HG03025 (cell line): Measurements from ENCODE around the gene IDH3G.

Experiments
- ATAC-seq: cut with Tn5 transposase; IDR thresholded peaks from one replicate; pipeline ENCODE4 v1.9.1; 2021; ENCODE audit warnings: mild to moderate bottlenecking, moderate library complexity; ENCODE audit not compliant: unreplicated experiment, low FRiP score

The IDH3G gene

DNA sequence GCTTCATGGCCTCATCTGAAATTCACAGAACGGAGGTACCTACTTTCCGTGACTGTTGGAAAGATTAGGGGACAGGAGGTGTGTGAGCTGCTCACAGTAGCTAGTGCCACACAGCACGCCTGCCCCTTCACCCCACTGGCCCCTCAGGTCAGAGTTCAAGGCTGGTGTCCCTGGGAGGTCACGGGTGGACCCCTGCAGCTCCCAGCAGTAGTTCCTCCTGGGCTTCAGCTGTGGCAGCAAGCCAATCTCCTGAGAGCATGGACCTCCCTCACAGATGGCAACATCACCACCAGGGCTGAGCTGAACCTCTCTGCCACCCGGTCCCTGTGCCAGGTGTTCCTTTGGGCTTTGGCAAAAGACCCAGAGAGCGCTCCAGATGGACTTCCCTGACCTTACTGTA is 1.8 kb downstream of the IDH3G start:
- no peak for ATAC-seq

DNA sequence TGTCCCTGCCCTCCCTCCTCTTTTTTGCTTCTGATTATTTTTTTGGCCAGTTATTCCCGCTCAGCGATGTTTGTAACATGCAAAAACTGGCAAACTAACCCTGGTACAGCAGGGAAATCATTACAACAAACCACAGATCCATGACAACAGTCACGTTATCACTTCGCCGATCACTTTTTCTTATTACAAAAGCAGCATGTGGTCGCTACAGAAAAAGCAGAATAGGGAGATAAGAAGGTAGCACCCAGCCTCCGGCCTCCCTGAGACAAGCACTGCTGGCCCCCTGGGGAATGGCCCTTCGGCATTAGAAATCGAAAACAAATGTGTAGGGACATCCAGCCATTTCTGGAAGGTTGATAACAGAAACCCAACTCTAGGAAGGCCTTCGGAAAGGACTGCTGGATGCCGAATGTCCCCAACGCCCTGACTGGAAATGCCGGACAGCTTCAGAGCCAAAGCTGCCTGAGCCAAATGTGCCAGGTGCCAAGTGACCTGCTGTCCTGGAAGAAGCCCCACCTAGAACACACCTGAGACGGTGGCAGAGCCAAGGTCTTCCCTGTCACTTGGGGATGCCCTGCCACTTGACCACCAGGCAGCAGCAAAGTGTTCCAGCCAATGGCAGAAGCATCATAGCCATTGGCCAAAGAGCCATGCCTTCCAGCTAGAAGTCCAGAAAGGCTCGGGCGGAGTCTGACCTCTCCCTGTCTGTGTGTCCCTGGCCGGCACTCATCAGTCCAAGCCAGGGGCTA is 2.9 kb downstream of the IDH3G start:
- ATAC-seq: no peak

DNA sequence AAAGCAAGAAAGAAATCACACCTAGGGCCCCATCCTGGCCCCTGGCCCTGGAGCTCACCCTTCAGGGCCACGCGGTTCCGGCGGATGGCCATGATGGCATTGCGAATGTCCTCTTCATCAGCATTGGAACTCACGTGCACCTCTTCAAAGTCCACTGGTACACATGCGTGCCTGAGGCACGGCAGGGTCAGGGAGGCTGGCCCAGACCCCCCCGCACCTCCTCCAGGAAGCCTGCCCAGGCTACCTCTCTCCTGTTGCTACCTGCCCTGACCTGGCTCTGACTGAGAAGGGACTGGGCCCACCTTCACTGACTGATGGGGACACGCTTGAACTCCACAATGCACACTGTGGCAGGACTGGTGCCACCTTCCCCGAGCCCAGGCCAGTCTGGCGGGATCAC is 4.5 kb downstream of the IDH3G start:
- no peak for ATAC-seq

DNA sequence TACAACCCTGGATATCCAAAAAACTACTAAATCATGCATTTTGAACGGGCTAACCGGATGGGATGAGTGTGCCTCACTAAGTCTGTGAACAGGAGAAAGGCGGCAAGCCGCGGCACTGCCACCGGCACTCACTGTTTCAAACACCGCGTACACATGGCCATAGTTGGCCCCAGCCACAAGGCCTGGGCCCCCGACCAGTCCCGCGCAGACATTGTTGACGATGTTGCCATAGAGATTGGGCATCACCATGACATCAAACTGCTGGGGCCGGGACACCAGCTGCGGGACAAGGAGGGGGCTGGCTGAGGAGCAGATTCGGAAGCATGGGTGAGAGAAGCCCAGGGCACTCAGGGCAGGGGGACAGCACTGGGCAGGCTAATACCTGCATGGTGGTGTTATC is 7.5 kb downstream of the IDH3G start:
- ATAC-seq: no peak

DNA sequence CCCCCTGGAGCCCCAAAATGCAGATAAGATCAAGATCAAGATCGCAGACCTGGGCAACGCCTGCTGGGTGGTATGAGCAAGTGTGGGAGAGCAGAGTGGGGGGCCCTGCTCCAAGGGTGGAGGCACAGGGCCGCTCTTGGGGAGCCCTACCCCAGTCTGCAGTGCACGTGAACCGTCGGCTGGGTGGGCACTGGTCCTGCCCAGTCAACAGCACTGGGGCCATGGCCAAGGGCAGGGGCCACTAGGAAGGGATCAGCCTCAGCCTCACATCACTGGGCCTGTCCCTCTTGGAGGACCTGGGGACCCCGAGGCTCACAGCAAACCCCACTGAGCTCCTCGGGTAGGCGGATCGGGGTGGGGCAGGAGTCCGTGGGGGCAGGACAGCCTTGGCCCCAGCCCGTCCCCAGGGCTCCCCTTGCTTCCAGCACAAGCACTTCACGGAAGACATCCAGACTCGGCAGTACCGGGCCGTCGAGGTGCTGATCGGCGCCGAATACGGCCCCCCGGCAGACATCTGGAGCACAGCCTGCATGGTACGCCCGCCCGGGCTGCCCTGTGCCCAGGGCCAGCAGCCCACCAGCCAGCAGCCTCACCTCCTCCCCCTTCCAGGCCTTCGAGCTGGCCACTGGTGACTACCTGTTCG is 9.7 kb downstream of the IDH3G start:
- ATAC-seq: no peak

DNA sequence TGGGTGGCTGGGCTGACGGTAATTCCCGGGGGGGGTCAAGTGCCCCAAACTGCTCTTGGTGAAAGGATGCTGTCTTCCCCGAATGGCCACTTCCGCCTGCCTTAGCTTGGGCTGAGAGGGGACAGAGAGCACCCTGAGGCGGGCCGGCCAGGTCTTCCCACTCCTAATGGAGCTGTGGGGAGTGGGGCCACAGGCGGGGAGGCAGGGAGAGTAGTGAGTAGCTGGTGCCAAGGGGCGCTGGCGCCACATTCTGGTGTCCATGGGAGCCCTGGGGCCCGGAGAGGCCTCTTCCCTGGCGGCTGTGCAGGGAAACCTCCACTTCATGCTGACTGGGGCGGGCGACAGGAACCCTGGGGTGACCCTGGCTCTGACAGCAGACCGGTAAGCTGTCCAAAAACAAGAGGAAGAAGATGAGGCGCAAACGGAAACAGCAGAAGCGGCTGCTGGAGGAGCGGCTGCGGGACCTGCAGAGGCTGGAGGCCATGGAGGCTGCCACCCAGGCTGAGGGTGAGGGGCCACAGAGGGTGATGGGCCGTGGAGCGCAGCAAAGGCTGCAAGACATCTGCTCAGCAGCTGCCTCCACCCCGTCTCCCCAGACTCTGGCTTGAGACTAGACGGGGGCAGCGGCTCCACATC is 10.7 kb downstream of the IDH3G start:
- no peak for ATAC-seq

DNA sequence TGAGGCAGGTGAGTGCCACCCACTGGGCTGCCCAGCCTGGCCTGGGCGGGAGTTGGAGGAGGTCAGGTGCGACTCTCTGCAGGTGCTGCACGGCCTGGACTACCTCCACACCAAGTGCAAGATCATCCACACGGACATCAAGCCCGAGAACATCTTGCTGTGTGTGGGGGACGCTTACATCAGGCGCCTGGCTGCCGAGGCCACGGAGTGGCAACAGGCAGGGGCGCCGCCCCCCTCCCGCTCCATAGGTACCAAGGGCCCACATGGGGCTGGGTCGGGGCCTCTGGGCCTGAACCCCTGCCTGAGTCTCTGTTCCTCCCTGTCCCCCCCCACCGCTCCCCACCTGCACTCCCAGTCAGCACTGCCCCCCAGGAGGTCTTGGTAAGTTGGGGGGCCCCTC is 11.3 kb downstream of the IDH3G start:
- no peak for ATAC-seq

DNA sequence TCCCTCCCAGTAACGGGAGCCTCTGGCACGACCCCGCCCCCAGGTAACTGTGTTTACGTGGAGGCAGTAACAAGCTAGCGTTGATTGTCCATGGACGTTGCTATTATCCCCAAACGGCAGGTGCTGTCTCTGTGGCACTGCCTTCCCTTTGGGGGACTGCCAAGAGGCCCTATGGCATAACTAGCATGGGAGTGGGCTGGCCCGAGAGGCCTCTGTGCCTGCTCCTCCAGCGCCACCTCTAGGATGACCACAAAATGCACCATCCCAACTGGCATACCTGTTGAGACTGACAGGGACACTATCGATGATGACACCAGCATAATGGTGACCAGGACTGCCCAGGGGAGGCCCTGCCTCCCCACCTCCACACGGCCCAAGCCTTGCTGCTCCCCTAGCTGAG is 11.9 kb downstream of the IDH3G start:
- no peak for ATAC-seq

DNA sequence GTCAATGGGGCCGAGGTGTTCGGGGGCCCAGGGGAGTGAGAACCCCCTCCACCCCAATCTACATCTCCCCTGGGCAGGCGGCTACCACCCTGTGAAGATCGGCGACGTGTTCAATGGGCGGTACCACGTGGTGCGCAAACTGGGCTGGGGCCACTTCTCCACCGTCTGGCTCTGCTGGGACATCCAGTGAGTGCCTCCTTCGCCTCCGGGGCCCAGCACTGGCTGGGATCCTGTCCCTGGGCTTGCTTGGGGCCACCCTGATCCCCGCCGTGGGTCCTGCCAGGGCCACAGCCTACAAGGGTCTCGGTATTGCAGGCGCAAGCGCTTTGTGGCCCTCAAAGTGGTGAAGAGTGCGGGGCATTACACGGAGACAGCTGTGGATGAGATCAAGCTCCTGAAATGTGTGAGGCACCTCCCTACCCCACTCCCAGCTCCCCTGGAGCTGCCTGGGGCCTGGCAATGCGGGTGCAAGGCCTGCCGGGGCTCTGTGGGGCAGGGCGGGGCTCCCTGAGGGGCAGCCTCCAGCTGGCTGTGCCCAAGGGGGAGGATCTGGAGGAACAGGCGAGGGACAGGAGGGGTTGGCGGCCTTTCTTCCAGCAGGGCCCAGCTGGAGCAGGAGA is 12.6 kb downstream of the IDH3G start:
- no peak for ATAC-seq

DNA sequence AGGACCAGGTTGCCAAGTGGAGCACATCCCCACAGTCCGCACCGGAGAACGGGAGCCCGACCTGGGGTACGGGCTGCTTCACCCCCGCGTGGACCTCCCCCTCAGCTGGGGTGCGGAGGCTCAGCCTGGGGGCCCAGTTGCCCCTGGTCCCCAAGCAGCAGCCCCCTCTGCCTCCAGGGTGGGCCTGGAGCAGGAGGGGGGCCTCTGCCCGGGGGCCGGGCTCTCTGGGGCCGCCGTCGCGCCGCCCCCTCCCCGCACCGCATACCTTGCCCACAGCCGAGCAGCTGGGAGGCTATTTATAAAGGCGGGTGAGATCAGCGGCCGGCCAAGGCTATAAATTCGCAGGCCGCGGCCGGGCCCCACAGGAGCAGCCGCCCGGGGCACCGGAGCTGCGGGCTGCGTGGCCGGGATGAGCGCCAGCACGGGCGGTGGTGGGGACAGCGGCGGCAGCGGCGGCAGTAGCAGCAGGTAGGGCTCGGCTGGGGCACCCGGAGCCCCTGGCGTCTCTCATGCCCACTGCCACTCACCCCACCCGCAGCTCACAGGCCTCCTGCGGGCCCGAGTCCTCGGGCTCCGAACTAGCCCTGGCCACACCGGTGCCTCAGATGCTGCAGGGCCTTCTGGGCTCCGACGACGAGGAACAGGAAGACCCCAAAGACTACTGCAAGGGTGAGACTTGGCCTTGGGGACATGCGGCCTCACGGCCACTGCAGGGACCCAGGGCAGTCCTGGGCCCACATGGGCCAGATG is 13.3 kb downstream of the IDH3G start, which contains the start of gene SRPK3:
TSS of gene SRPK3 (plus strand) at position 364 of the 750 bp plus-strand sequence. CDS start at position 410, 46 bp downstream.
- no peak for ATAC-seq

DNA sequence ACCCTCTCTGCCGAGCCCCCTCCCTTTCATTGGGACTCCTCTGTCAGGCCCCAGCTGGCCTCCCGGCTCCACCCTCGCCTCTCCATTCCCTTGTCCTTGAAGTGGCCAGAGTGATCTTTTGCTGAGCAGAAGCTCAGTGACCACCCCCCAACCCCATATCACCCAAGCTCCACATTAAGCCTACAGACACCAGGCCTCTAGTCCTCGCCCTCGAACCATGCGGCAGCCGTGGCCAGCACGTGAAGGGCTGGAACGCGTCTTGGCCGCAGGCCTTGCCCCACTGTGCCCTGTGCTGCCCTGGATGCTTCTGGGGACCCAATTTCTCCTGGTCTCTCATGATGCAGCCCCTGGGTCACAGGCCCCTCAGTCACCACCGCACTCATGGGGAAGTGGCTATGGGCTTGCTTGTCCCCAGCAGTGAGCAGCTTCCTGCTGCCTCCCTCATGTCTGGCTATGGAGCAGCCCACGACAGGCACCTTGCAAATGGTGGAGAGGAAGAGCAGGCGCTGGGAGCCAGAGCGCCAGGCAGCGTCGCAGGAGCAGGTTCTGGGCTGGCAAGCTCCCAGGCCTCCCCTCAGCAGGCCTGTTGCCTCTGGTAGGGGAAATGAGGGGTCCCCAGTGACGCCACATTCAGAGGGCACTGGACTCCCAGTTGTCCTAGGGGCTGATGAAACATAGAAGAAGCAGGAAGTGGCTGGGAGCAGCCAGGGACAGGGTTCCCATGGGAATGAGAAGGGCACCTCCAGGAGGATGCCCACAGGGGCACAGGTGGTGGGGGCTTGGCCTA is 14.1 kb downstream of the IDH3G start:
- no peak for ATAC-seq

DNA sequence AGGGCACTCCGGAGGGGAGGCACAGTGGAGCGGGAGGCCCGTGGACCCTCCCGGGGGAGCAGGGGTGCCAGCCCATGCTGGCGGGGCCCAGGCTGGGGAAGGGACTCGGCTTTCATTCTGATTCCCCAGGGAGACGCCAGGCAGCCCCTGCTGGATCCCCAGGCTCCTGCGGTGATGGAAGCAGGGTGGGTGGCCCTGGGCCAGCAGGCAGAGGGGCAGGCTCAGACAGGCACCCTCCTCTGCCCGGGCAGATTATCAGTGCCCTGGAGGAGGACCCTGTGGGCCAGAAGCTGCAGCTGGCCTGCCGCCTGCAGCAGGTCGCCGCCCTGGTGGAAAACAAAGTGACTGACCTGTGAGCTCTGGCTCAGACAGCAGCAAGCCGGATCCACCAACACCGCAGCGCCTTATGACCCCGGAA is 15.5 kb downstream of the IDH3G start:
- ATAC-seq: no peak

DNA sequence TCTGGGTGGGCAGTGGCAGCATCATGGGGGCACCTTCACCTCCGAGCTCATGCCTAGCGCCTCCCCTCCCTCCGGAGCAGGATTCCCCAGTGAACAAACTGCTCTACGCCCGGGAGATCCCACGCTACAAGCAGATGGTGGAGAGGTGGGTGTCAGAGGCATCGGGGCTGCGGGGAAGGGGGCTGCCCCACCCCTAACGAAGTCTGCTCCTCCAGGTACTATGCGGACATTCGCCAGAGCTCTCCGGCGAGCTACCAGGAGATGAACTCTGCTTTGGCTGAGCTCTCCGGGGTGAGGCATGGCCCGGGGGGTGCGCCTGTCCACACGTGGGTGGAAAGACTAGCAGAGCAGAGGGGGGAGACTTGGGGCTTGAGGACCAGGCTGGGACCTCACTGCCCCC is 16.0 kb downstream of the IDH3G start:
- no peak for ATAC-seq

DNA sequence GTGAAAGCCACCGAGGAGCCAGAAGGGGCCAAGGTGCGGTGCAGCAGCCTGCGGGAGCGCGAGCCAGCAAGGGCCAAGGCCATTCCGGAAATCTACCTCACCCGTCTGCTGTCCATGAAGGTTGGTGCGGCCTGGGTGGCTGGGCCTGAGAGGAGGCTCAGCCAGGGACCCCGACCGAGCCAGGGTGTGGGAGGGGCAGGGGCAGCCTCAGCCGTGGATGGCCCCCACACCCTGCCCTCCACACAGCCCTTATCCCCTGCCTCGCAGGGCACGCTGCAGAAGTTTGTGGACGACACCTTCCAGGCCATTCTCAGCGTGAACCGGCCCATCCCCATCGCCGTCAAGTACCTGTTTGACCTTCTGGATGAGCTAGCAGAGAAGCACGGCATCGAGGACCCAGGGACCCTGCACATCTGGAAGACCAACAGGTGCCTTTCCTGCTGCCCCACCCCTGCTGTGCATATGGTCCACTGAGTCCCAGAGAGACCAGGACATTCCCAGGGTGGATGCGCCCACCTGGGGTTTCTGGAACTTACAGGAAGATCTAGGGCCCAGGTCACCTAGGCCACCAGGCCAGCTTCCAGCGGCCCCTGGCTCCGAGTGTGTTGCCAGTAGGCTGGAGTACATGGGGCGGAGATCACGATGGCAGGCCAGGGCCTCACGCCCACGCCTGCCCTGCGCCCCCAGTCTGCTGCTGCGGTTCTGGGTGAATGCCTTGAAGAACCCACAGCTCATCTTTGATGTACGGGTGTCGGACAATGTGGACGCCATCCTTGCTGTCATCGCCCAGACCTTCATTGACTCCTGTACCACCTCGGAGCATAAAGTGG is 16.7 kb downstream of the IDH3G start:
- ATAC-seq: no peak

DNA sequence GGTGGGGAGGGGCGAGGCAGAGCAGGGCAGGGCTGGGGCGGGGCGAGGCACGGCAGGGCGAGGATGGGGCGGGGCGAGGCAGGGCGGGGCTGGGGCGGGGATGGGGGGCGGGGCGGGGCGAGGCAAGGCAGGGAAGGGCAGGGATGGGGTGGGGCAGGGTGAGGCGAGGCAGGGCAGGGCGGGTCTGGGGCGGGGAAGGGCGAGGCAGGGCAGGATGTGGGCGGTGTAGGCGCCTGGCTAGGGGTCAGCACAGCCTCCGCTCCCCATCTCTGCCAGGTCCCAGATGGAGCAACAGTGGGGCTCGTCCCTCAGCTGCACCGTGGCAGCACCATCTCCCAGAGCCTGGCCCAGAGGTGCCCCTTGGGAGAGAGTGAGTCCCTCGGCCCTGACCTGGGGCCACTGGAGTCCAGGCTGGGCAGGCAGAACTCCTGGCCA is 17.5 kb downstream of the IDH3G start:
- no peak for ATAC-seq

DNA sequence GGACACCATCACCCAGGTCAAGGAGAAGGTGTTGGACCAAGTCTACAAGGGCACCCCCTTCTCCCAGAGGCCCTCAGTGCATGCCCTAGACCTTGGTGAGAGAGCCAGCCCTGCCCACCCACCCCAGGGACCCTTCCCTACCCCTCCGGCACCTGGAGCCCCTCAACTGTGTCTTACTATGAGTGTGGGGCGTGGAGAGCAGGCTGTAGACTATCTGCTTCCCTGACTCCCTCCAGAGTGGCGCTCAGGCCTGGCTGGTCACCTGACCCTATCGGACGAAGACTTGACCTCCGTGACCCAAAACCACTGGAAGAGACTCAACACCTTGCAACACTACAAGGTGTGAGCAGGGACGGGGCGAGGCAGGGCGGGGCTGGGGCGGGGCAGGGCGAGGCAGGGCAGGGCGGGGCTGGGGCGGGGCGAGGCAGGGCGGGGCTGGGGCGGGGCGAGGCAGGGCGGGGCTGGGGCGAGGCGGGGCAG is 18.0 kb downstream of the IDH3G start:
- no peak for ATAC-seq

DNA sequence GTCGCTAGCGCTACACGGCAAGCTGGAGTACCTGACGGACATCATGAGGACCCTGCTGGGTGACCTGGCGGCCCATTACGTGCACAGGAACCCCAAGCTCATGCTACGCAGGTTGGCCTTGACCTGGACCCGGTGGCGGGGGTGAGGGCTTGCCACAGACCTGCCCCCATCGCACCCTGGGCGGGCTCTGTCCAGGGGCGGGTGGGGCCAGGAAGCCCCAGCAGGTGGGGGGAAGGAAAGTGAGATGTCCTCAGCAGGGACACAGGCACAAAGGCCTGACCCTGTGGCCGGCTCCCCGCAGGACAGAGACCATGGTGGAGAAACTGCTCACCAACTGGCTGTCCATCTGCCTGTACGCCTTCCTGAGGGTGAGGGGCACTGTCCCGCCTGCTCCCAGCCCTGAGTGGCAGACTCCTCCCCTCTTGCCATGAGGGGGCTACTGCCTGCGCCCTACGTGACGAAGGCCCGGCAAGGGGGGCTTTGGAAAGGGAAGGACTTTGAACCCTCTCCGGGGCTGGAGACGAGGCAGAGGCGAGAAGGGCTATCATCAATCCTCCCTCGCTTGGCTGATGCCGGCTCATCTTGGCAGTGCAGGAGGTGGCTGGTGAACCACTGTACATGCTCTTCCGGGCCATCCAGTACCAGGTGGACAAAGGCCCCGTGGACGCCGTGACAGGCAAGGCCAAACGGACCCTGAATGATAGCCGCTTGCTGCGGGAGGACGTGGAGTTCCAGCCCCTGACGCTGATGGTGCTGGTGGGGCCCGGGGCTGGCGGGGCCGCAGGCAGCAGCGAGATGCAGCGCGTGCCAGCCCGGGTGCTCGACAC is 18.7 kb downstream of the IDH3G start:
- ATAC-seq: no peak
